Measurements from ENCODE around the gene ACTL8.

- TF ChIP-seq CTCF (optimal IDR thresholded peaks at IDR 0.05 in 1 of 3, IDR thresholded peaks at IDR 0.05 in 1 of 3, conservative IDR thresholded peaks at IDR 0.05 in 1 of 3; ENCODE audit: extremely low read depth in 1 of 3, insufficient read depth in 2 of 3, low read length in 3 of 3) (no peak), EZH2 (IDR thresholded peaks at IDR 0.05; ENCODE audit: low read length) (no peak)
Observed at GRCh38 chr1:17743008-17743647, 12.0 kb upstream of the ACTL8 start.

Measured in keratinocyte (primary cell).